Measurements from ENCODE around the gene LAMP5.

The LAMP5 gene

GRCh38 chr20:9478771-9479170 is 35.6 kb upstream of the LAMP5 start:
- DNase-seq (ENCODE audit: low spot score) = no peak
- TF ChIP-seq, protein P1, sequence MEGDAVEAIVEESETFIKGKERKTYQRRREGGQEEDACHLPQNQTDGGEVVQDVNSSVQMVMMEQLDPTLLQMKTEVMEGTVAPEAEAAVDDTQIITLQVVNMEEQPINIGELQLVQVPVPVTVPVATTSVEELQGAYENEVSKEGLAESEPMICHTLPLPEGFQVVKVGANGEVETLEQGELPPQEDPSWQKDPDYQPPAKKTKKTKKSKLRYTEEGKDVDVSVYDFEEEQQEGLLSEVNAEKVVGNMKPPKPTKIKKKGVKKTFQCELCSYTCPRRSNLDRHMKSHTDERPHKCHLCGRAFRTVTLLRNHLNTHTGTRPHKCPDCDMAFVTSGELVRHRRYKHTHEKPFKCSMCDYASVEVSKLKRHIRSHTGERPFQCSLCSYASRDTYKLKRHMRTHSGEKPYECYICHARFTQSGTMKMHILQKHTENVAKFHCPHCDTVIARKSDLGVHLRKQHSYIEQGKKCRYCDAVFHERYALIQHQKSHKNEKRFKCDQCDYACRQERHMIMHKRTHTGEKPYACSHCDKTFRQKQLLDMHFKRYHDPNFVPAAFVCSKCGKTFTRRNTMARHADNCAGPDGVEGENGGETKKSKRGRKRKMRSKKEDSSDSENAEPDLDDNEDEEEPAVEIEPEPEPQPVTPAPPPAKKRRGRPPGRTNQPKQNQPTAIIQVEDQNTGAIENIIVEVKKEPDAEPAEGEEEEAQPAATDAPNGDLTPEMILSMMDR (IDR thresholded peaks at IDR 0.05) = no peak
- no peak overlapping the region for H3K4me3 ChIP-seq
- H3K27ac ChIP-seq = no peak overlapping the region

GRCh38 chr20:9480066-9480465 is 34.3 kb upstream of the LAMP5 start:
- H3K4me3 ChIP-seq = no peak overlapping the region
- no peak overlapping the region for H3K27ac ChIP-seq
- no peak for DNase-seq (ENCODE audit: low spot score)
- TF ChIP-seq, protein P1 (IDR thresholded peaks at IDR 0.05) = no peak

GRCh38 chr20:9482180-9482579 is 32.2 kb upstream of the LAMP5 start:
- TF ChIP-seq, protein P1 (IDR thresholded peaks at IDR 0.05) = no peak
- Histone ChIP-seq H3K4me3 (no peak overlapping the region), H3K27ac (no peak overlapping the region)
- DNase-seq (ENCODE audit: low spot score) = no peak

- Histone ChIP-seq H3K27ac (no peak overlapping the region), H3K4me3 (no peak overlapping the region)
- TF ChIP-seq, protein P1 (IDR thresholded peaks at IDR 0.05) = no peak
- no peak for DNase-seq (ENCODE audit: low spot score)
These were observed 31.3 kb upstream of the LAMP5 start for GRCh38 chr20:9483131-9483530.

- Histone ChIP-seq H3K4me3 (no peak overlapping the region), H3K27ac (no peak overlapping the region)
- DNase-seq (ENCODE audit: low spot score) = no peak
- TF ChIP-seq, protein P1 (IDR thresholded peaks at IDR 0.05) = no peak
These were observed 28.6 kb upstream of the LAMP5 start for GRCh38 chr20:9485614-9486340.

DNA sequence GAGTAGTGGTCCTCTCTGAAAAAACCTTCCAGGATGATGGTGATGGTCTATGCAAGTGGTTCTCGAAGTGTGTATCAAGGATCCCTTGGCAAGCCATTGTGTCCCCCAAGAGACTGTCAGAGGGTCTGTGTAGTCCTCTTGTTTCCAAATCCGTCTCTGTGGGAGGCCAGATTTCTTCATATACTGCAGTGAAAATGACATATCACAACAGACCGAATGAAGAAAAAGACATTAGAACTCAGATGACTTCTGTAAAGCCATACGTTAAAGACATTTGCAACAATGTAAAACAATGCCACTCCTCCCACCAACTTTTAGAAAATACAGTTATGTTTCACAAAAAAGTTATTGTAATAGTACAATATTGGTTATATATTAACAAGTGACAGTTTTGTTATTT is 27.2 kb upstream of the LAMP5 start:
- no peak for DNase-seq (ENCODE audit: low spot score)
- Histone ChIP-seq H3K4me3 (no peak overlapping the region), H3K27ac (no peak overlapping the region)
- TF ChIP-seq, protein P1 (IDR thresholded peaks at IDR 0.05) = no peak

- TF ChIP-seq, protein P1 (IDR thresholded peaks at IDR 0.05) = no peak
- H3K27ac ChIP-seq = no peak overlapping the region
- no peak for DNase-seq (ENCODE audit: low spot score)
- H3K4me3 ChIP-seq = no peak overlapping the region
These were observed 26.3 kb upstream of the LAMP5 start for GRCh38 chr20:9488063-9488462.
